Measurements from ENCODE around the gene RFX2.
"Not testable (repeated sequence)": the region's sequence is repeated elsewhere in the genome, so short reads cannot be mapped to it uniquely, and the experiment has no call there.

DNA sequence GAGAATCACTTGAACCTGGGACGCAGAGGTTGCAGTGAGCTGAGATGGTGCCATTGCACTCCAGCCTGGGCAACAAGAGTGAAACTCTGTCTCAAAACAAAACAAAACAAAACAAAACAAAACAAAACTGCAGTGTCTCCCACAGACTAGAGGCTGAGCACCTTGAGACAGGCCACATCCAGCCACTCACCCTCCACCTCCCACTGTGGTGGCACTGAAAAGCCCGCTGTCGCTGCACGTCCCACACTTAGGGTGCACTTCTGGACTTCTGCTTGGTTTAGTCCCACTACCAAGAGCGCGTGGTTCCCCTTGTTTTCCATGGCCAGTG is 148.7 kb downstream of the RFX2 start:
- TF ChIP-seq, protein P1, sequence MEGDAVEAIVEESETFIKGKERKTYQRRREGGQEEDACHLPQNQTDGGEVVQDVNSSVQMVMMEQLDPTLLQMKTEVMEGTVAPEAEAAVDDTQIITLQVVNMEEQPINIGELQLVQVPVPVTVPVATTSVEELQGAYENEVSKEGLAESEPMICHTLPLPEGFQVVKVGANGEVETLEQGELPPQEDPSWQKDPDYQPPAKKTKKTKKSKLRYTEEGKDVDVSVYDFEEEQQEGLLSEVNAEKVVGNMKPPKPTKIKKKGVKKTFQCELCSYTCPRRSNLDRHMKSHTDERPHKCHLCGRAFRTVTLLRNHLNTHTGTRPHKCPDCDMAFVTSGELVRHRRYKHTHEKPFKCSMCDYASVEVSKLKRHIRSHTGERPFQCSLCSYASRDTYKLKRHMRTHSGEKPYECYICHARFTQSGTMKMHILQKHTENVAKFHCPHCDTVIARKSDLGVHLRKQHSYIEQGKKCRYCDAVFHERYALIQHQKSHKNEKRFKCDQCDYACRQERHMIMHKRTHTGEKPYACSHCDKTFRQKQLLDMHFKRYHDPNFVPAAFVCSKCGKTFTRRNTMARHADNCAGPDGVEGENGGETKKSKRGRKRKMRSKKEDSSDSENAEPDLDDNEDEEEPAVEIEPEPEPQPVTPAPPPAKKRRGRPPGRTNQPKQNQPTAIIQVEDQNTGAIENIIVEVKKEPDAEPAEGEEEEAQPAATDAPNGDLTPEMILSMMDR (IDR thresholded peaks at IDR 0.05; ENCODE audit: poor library complexity): not testable (repeated sequence)
- TF ChIP-seq EZH2 (IDR thresholded peaks at IDR 0.05; ENCODE audit: borderline replicate concordance); EZH2phosphoT487 (IDR thresholded peaks at IDR 0.05; ENCODE audit: low read depth, severe bottlenecking, unreplicated experiment): not testable (repeated sequence)
